AG10803 (cell line): ENCODE data around the gene OR2T34.

ENCODE experiments used
- DNase-seq: peaks from one replicate; pipeline ENCODE4 v3.0.0; 2010; ENCODE audit warnings: low read depth
- H3K4me3 ChIP-seq: 2 replicates; pipeline ENCODE4 v1.5.1; 2011; ENCODE audit warnings: mild to moderate bottlenecking, low read length, control low read depth
- CTCF ChIP-seq: conservative IDR thresholded peaks from 2 replicates; pipeline ENCODE4 v1.5.1; 2011; ENCODE audit warnings: mild to moderate bottlenecking, low read length, control low read depth, inconsistent platforms

OR2T34 gene

GRCh38 chr1:248610301-248610700 is 35.7 kb upstream of the OR2T34 start:
- TF ChIP-seq CTCF: no peak
- DNase-seq: no peak
- no peak overlapping the region for H3K4me3 ChIP-seq

- DNase-seq: no peak
- no peak overlapping the region for H3K4me3 ChIP-seq
- no peak for TF ChIP-seq CTCF
These were observed 24.8 kb upstream of the OR2T34 start for GRCh38 chr1:248599396-248599795.

- H3K4me3 ChIP-seq: no peak within 1 kb of the TSS
- no peak for TF ChIP-seq CTCF
- DNase-seq: no peak
These were observed 23.0 kb upstream of the OR2T34 start, which contains the start of gene OR2T10 for GRCh38 chr1:248597589-248597988. OR2T10 (minus strand) TSS chr1:248597700; CDS start chr1:248593768, 3,932 bp downstream.

DNA sequence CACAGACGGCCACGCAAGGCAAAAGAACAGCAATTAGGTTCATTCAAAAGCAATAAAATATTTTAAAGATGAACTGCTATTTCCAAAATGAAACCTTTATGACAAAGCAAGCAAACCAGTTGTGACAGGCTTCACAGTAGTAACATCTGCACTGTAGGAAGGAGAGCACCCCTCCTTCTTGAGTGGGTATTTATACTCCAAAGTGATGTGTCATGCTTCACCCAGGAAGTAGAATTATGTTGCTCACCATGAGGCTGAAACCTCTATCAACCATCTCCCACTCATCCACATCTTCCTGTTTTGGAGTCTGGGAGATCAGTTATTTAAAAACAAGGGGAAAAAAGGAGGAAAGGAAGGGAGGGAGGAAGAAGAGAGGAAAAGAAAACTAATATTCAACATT is 22.1 kb upstream of the OR2T34 start:
- no peak overlapping the region for H3K4me3 ChIP-seq
- DNase-seq: no peak
- TF ChIP-seq CTCF: no peak

GRCh38 chr1:248593226-248593625 is 18.7 kb upstream of the OR2T34 start:
- H3K4me3 ChIP-seq: no peak overlapping the region
- no peak for TF ChIP-seq CTCF
- no peak for DNase-seq

- DNase-seq: no peak
- no peak overlapping the region for H3K4me3 ChIP-seq
- TF ChIP-seq CTCF: no peak
These were observed 18.1 kb upstream of the OR2T34 start for GRCh38 chr1:248592655-248593054.

GRCh38 chr1:248590055-248590454 is 15.5 kb upstream of the OR2T34 start:
- TF ChIP-seq CTCF: no peak
- no peak for DNase-seq
- no peak overlapping the region for H3K4me3 ChIP-seq
